Measurements from ENCODE around the gene GRB10.

GRB10 gene

DNA sequence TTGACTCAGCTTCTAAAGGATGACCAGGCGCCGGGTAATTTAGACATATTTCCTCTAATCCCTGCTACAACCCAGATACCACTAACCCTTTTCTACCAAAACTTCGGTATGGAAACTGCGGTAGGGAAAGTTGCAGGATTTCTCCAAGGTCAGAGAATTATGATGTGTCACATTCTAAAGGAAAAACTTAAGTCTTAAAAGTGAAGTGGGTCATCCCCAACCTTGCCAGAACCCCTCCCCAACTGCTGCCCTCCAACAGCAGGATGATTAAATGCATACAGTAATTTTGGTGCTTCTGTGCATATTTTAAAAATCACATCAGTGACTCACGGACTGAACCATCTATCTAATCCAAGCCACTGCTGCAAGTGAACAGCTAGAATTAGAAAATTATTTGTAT lies 52.7 kb downstream of the GRB10 start:
- no peak for TF ChIP-seq CTCF (IDR thresholded peaks at IDR 0.05; ENCODE audit: borderline replicate concordance, insufficient read depth, low read depth, low read length)
- no peak overlapping the region for H3K4me3 ChIP-seq (ENCODE audit: low read depth, low read length)

GRCh38 chr7:50728184-50728583 lies 54.5 kb downstream of the GRB10 start:
- no peak for TF ChIP-seq CTCF (IDR thresholded peaks at IDR 0.05; ENCODE audit: borderline replicate concordance, insufficient read depth, low read depth, low read length)
- no peak overlapping the region for H3K4me3 ChIP-seq (ENCODE audit: low read depth, low read length)

DNA sequence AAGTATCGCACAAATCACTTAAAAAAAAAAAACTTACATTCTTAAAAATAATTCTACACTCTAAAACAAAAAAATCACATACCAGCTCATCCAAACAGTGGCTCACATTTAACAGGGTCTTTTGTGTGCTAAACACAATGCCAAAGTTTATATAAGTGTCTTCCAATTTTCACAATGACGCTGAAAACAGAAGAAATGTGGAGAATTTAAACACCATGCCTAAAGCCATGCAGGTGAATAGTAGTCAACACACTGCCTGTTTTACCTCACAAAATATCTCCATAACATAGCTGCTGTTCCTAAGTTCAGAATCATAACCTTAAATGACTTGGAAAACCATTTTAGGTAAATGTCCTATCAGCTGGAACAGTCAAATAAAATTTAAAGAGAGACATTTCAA lies 55.0 kb downstream of the GRB10 start:
- TF ChIP-seq CTCF (IDR thresholded peaks at IDR 0.05; ENCODE audit: borderline replicate concordance, insufficient read depth, low read depth, low read length): no peak
- no peak overlapping the region for H3K4me3 ChIP-seq (ENCODE audit: low read depth, low read length)

- TF ChIP-seq CTCF (IDR thresholded peaks at IDR 0.05; ENCODE audit: borderline replicate concordance, insufficient read depth, low read depth, low read length): no peak
These were observed 55.6 kb downstream of the GRB10 start for GRCh38 chr7:50727072-50727471.

DNA sequence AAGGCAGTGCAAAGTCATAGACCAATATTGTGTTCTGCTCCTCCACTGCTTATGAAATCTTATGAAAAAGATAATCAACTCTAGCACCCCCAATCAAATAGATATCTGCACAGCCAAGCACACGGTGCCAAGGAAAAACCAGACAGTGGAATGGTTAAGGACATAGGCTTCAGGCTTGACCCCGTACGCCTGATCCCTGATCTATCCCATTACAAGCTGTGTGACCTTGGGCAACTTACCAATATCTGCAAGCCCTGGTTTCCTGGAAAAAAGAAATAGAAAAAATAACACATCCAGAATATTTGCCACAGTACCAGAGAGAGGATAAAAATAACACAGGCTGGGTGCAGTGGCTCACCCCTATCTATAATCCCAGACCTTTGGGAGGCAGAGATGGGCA lies 56.9 kb downstream of the GRB10 start:
- TF ChIP-seq CTCF (IDR thresholded peaks at IDR 0.05; ENCODE audit: borderline replicate concordance, insufficient read depth, low read depth, low read length): no peak
- no peak overlapping the region for H3K4me3 ChIP-seq (ENCODE audit: low read depth, low read length)

More at GRCh38 chr7:50727072-50727471, 55.6 kb downstream of the GRB10 start:
- H3K4me3 ChIP-seq (ENCODE audit: low read depth, low read length): no peak overlapping the region

GRCh38 chr7:50724526-50725520 lies 57.9 kb downstream of the GRB10 start:
- TF ChIP-seq CTCF (IDR thresholded peaks at IDR 0.05; ENCODE audit: borderline replicate concordance, insufficient read depth, low read depth, low read length): no peak
- no peak overlapping the region for H3K4me3 ChIP-seq (ENCODE audit: low read depth, low read length)

GRCh38 chr7:50723888-50724287 lies 58.8 kb downstream of the GRB10 start:
- no peak for TF ChIP-seq CTCF (IDR thresholded peaks at IDR 0.05; ENCODE audit: borderline replicate concordance, insufficient read depth, low read depth, low read length)
- H3K4me3 ChIP-seq (ENCODE audit: low read depth, low read length): no peak overlapping the region
